Measurements from ENCODE around the gene TRIM58. TPM values are rescaled to one million over a fixed set of nuclear protein-coding genes. Genes with fewer than 3 reads are reported as not detected.

The TRIM58 gene
- 0.19 TPM for polyA plus RNA-seq (2012; ENCODE audit: insufficient read depth, insufficient read length, low read depth)

DNA sequence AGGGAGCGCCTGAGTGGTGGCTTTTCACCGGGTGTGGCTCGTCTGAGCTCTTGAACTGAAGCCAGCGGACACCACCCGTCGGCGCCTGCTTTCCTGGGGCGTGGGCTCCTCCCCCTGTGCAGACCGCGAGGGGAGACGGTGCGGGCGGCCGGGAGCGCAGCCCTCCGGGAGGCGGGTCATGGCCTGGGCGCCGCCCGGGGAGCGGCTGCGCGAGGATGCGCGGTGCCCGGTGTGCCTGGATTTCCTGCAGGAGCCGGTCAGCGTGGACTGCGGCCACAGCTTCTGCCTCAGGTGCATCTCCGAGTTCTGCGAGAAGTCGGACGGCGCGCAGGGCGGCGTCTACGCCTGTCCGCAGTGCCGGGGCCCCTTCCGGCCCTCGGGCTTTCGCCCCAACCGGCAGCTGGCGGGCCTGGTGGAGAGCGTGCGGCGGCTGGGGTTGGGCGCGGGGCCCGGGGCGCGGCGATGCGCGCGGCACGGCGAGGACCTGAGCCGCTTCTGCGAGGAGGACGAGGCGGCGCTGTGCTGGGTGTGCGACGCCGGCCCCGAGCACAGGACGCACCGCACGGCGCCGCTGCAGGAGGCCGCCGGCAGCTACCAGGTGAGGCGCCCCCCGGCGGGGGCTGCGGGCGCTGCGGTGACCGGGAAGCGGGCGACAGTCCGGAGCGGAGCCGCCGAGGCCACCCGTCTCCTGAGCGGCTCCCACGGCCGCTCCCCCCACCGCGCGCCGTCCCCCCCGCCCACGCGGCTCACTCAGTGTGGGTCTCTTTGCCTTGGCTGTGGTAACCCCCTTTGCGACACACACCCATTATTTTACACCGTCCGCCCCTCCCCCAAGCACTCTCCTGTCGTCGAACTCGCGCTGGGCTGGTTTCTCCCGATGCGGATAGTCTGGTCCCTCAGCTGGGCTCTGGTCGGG is at the start of gene TRIM58:
Gene TRIM58 (plus strand): TSS at position 119 of the 916 bp plus-strand sequence. CDS start 60 bp downstream, at position 179.
- Histone ChIP-seq H3K36me3 (no peaks in the 10 kb centered on the region), H3K4me1 (no peaks in the 10 kb centered on the region), H3K4me3 (ENCODE audit: low read depth, low read length) (peak within 1 kb of the TSS; percentile 43), H3K9me3 (no peaks in the 10 kb centered on the region), H3K27me3 (peaks cover 11% of the 10 kb centered on the region; the same call in 1 of the 2 replicates)
- TF ChIP-seq CTCF (IDR thresholded peaks at IDR 0.05; ENCODE audit: low read depth, low read length) = 0 out of 2 replicates have a peak, but pooled peaks have one; percentile 14
- DNase-seq = peak; percentile 61

GRCh38 chr1:247812637-247813036 is 44.4 kb upstream of the TRIM58 start:
- no peak for TF ChIP-seq CTCF (IDR thresholded peaks at IDR 0.05; ENCODE audit: low read depth, low read length)
- Histone ChIP-seq H3K4me3 (ENCODE audit: low read depth, low read length) (no peak overlapping the region), H3K27me3 (no peaks in the 10 kb centered on the region), H3K36me3 (no peaks in the 10 kb centered on the region), H3K4me1 (no peaks in the 10 kb centered on the region), H3K9me3 (no peaks in the 10 kb centered on the region)
- no peak for DNase-seq

GRCh38 chr1:247822060-247822459 is 34.9 kb upstream of the TRIM58 start:
- H3K36me3 ChIP-seq = no peaks in the 10 kb centered on the region
- H3K9me3 ChIP-seq = no peaks in the 10 kb centered on the region
- H3K27me3 ChIP-seq = no peaks in the 10 kb centered on the region
- DNase-seq = no peak
- no peaks in the 10 kb centered on the region for H3K4me1 ChIP-seq
- H3K4me3 ChIP-seq (ENCODE audit: low read depth, low read length) = no peak overlapping the region
- TF ChIP-seq CTCF (IDR thresholded peaks at IDR 0.05; ENCODE audit: low read depth, low read length) = no peak

DNA sequence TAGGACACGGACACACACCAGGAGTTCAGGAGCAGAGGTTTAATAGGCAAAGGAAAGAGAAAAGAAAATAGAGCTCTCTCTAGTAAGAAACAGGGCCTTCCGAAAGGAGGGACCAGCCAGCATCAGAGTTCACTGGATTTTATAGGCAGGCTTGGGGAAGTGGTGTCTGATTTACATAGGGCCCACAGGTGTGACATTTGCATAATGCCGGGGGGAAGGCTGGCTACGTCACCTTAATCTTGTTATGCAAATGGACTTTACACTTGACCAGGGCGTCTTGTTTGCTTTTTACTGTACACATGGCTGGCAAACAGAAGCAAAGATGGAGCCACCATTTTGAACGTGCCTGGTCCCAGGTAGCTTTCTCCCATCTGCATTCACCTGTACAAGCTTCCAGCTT is 33.0 kb upstream of the TRIM58 start, which contains the start of gene OR14A16:
Gene OR14A16 (minus strand): TSS at position 97 of the 400 bp plus-strand sequence. CDS start 8,390 bp downstream, outside the sequence.
- no peak for TF ChIP-seq CTCF (IDR thresholded peaks at IDR 0.05; ENCODE audit: low read depth, low read length)
- no peaks in the 10 kb centered on the region for H3K27me3 ChIP-seq
- H3K4me3 ChIP-seq (ENCODE audit: low read depth, low read length) = no peak within 1 kb of the TSS
- no peaks in the 10 kb centered on the region for H3K36me3 ChIP-seq
- DNase-seq = no peak
- H3K4me1 ChIP-seq = no peaks in the 10 kb centered on the region
- H3K9me3 ChIP-seq = no peaks in the 10 kb centered on the region

DNA sequence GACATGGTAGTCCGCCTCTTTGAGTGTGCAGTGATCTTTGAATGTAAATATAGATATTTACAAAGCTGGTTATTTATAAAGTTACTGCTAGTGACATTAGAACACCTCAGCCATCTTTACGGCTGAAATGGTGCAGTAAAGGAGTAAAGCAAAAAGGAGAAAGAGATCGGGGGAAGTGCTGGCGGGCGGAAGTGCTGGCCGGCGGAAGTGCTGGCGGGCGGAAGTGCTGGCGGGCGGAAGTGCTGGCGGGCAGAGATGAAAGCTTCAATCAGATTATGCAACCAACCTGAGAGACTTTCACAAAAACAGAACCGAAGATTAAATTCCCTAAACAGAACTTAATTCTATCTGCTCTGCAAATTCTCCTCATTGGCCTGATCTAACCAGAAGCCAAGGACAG is 31.6 kb upstream of the TRIM58 start:
- H3K36me3 ChIP-seq = no peaks in the 10 kb centered on the region
- no peak overlapping the region for H3K4me3 ChIP-seq (ENCODE audit: low read depth, low read length)
- TF ChIP-seq CTCF (IDR thresholded peaks at IDR 0.05; ENCODE audit: low read depth, low read length) = no peak
- no peaks in the 10 kb centered on the region for H3K27me3 ChIP-seq
- no peaks in the 10 kb centered on the region for H3K9me3 ChIP-seq
- no peak for DNase-seq
- no peaks in the 10 kb centered on the region for H3K4me1 ChIP-seq

DNA sequence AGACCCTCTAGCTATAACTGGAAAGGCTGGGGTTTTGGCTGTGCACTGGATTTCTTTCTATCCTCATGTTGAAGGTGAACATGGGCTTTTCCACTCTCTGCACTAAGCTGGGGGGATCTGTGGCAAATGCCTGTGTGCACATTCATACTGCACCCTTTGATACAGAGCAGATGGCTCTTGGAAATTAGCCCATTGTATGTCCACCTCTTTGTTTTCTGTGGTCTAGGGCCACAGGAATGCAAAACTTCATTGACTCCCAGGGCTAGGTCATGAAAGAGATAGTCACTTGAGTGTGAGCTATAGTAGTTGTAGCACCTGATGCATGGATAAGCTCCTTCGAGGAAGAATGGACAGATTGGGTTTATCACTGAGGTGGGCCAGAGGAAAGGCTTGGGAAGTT is 27.3 kb upstream of the TRIM58 start:
- Histone ChIP-seq H3K4me1 (no peaks in the 10 kb centered on the region), H3K9me3 (no peaks in the 10 kb centered on the region), H3K4me3 (ENCODE audit: low read depth, low read length) (no peak overlapping the region)

More for the DNA sequence above, 27.3 kb upstream of the TRIM58 start:
- Histone ChIP-seq H3K27me3 (no peaks in the 10 kb centered on the region), H3K36me3 (no peaks in the 10 kb centered on the region; the same call in 1 of the 2 replicates)
- no peak for TF ChIP-seq CTCF (IDR thresholded peaks at IDR 0.05; ENCODE audit: low read depth, low read length)
- no peak for DNase-seq
